ENCODE measurements around the gene NOTCH4. TPM values are rescaled to one million over a fixed set of nuclear protein-coding genes. Genes with fewer than 3 reads are reported as not detected.
A peak's percentile ranks its signal among the peaks of the same experiment; 100 is the strongest.
"Not testable (repeated sequence)": the region's sequence is repeated elsewhere in the genome, so short reads cannot be mapped to it uniquely, and the experiment has no call there.

The NOTCH4 gene
- total and polyA plus RNA-seq, 2 donors (not counting 3 experiments of a cell fraction or from before 2014, with no cell fraction given), result 41.7 to 114 TPM

- Histone ChIP-seq H3K79me2 (ENCODE audit: control insufficient read depth, insufficient read depth, low read length) (peaks cover 23% of the 10 kb centered on the region), H4K20me1 (replicated peaks; ENCODE audit: control insufficient read depth, extremely low read depth, insufficient read depth, low read length) (no peaks in the 10 kb centered on the region), H3K4me3 (replicated peaks in 1 of 3; ENCODE audit: insufficient read depth in 1 of 3, low read depth in 1 of 3, low read length in 3 of 3) (peak overlapping the region; percentile 32 to 83 (median 73)), H3K9me1 (replicated peaks; ENCODE audit: control insufficient read depth, extremely low read depth, insufficient read depth, low read length) (no peaks in the 10 kb centered on the region), H2AFZ (ENCODE audit: low read depth, low read length) (no peak overlapping the region), H3K4me1 (ENCODE audit: control insufficient read depth, extremely low read depth, insufficient read depth, low read length) (peaks cover 41% of the 10 kb centered on the region), H3K9me3 (replicated peaks; ENCODE audit: control insufficient read depth, insufficient read depth, low read length) (no peaks in the 10 kb centered on the region), H3K9ac (replicated peaks; ENCODE audit: extremely low read depth, insufficient read depth, low read length) (peak overlapping the region; percentile 66), H3K36me3 (ENCODE audit: control insufficient read depth in 2 of 2, extremely low read depth in 1 of 2, insufficient read depth in 2 of 2, low read length in 2 of 2) (peaks cover 0 to 18% of the 10 kb centered on the region in 2 experiments), H3K27ac (ENCODE audit: insufficient read depth, low read depth, low read length) (peak overlapping the region; percentile 51), H3K27me3 (ENCODE audit: control insufficient read depth in 2 of 2, insufficient read depth in 2 of 2, low read length in 2 of 2) (no peaks in the 10 kb centered on the region), H3K4me2 (ENCODE audit: insufficient read depth, low read length) (peak overlapping the region; percentile 89)
- intact Hi-C loops (cut with micrococcal nuclease) (no loop called here), dilution Hi-C loops (cut with MboI; ENCODE audit: extremely low pct_ligation_motif_present, low sequenced_read_pairs) (no loop called here)
- peak; percentile 29 for DNase-seq (ENCODE audit: low read depth, low spot score)
- POLR2A ChIA-PET, result no interaction called here
- CTCF ChIA-PET, result interaction anchor here (0.7 to 1.1 kb wide), 2 partner anchors 10 to 60 kb away, joined by 3 to 4 read pairs; partner anchors contain the start of gene ATF6B
- BruUV-seq (replicated peaks), result no TSS peak
- FAIRE-seq, result peak; percentile 69
- TF ChIP-seq EZH2 (IDR thresholded peaks at IDR 0.05; ENCODE audit: borderline replicate concordance, low read depth, low read length, severe bottlenecking) (no peak), POLR2AphosphoS5 (IDR thresholded peaks at IDR 0.05; ENCODE audit: insufficient read depth, low read depth, low read length) (no peak), FOS (IDR thresholded peaks at IDR 0.05; ENCODE audit: borderline replicate concordance, insufficient read depth, low read length) (no peak), POLR2A (IDR thresholded peaks at IDR 0.05; ENCODE audit: low read depth, low read length) (no peak), MYC (IDR thresholded peaks at IDR 0.05; ENCODE audit: low read depth, low read length) (no peak), JUN (IDR thresholded peaks at IDR 0.05; ENCODE audit: borderline replicate concordance, insufficient read depth, insufficient read length, low read depth) (no peak), GATA2 (IDR thresholded peaks at IDR 0.05; ENCODE audit: insufficient read depth, insufficient read length, low read depth, low read length) (no peak)
- TF ChIP-seq, protein P1, sequence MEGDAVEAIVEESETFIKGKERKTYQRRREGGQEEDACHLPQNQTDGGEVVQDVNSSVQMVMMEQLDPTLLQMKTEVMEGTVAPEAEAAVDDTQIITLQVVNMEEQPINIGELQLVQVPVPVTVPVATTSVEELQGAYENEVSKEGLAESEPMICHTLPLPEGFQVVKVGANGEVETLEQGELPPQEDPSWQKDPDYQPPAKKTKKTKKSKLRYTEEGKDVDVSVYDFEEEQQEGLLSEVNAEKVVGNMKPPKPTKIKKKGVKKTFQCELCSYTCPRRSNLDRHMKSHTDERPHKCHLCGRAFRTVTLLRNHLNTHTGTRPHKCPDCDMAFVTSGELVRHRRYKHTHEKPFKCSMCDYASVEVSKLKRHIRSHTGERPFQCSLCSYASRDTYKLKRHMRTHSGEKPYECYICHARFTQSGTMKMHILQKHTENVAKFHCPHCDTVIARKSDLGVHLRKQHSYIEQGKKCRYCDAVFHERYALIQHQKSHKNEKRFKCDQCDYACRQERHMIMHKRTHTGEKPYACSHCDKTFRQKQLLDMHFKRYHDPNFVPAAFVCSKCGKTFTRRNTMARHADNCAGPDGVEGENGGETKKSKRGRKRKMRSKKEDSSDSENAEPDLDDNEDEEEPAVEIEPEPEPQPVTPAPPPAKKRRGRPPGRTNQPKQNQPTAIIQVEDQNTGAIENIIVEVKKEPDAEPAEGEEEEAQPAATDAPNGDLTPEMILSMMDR (IDR thresholded peaks at IDR 0.05; ENCODE audit: extremely low read depth in 1 of 2, insufficient read depth in 1 of 2, low read depth in 1 of 2, low read length in 2 of 2), result no peak
Observed at GRCh38 chr6:32188381-32189068, 35.3 kb downstream of the NOTCH4 start.

GRCh38 chr6:32187725-32188380 is 36.0 kb downstream of the NOTCH4 start:
- Histone ChIP-seq H3K36me3 (ENCODE audit: control insufficient read depth in 2 of 2, extremely low read depth in 1 of 2, insufficient read depth in 2 of 2, low read length in 2 of 2) (peaks cover 0 to 20% of the 10 kb centered on the region in 2 experiments), H3K4me2 (ENCODE audit: insufficient read depth, low read length) (peak overlapping the region; percentile 89), H3K4me1 (ENCODE audit: control insufficient read depth, extremely low read depth, insufficient read depth, low read length) (peaks cover 38% of the 10 kb centered on the region), H3K79me2 (ENCODE audit: control insufficient read depth, insufficient read depth, low read length) (peaks cover 23% of the 10 kb centered on the region), H3K4me3 (replicated peaks in 1 of 3; ENCODE audit: insufficient read depth in 1 of 3, low read depth in 1 of 3, low read length in 3 of 3) (peak overlapping the region in 1 of 3 experiments; percentile 83), H3K27ac (ENCODE audit: insufficient read depth, low read depth, low read length) (peak overlapping the region; percentile 18)
- intact Hi-C loops (cut with micrococcal nuclease); H3K27me3 ChIP-seq (ENCODE audit: control insufficient read depth in 2 of 2, insufficient read depth in 2 of 2, low read length in 2 of 2); BruUV-seq (replicated peaks); H2AFZ ChIP-seq (ENCODE audit: low read depth, low read length); DNase-seq (ENCODE audit: low read depth, low spot score); dilution Hi-C loops (cut with MboI; ENCODE audit: extremely low pct_ligation_motif_present, low sequenced_read_pairs); H3K9me3 ChIP-seq (replicated peaks; ENCODE audit: control insufficient read depth, insufficient read depth, low read length); H4K20me1 ChIP-seq (replicated peaks; ENCODE audit: control insufficient read depth, extremely low read depth, insufficient read depth, low read length); H3K9me1 ChIP-seq (replicated peaks; ENCODE audit: control insufficient read depth, extremely low read depth, insufficient read depth, low read length); H3K9ac ChIP-seq (replicated peaks; ENCODE audit: extremely low read depth, insufficient read depth, low read length): not testable (repeated sequence)
- ChIA-PET CTCF (interaction anchor here (0.7 kb wide), 1 partner anchor 9 kb away, joined by 3 read pairs; no protein-coding TSS in a partner anchor), POLR2A (interaction anchor here (1.2 kb wide), 1 partner anchor 8 kb away, joined by 4 read pairs; no protein-coding TSS in a partner anchor)
- FAIRE-seq, result peak; percentile 49

Data from endothelial cell of umbilical vein (primary cell).